Chondrocyte (in vitro differentiated cells): ENCODE measurements around the gene MTR. TPM values are rescaled to one million over a fixed set of nuclear protein-coding genes. Genes with fewer than 3 reads are reported as not detected.

Experiments used
- DNase-seq: peaks from one replicate; pipeline ENCODE4 v3.0.0; 2021; ENCODE audit warnings: mixed read lengths, low spot score
- H3K27ac Mint-ChIP-seq: one replicate; pipeline ENCODE4 v1.8.0; 2021; ENCODE audit warnings: mild to moderate bottlenecking, moderate library complexity, mixed read lengths; ENCODE audit not compliant: unreplicated experiment
- H3K27me3 Mint-ChIP-seq: 2 replicates; pipeline ENCODE4 v1.8.0; 2021; ENCODE audit warnings: low read depth, mixed read lengths
- H3K36me3 Mint-ChIP-seq: 2 replicates; pipeline ENCODE4 v1.8.0; 2021; ENCODE audit warnings: low read depth, mixed read lengths
- H3K4me1 Mint-ChIP-seq: 2 replicates; pipeline ENCODE4 v1.8.0; 2021; ENCODE audit warnings: low read depth, mild to moderate bottlenecking, mixed read lengths
- H3K4me3 Mint-ChIP-seq: one replicate; pipeline ENCODE4 v1.8.0; 2021; ENCODE audit warnings: mild to moderate bottlenecking, moderate library complexity, mixed read lengths; ENCODE audit not compliant: unreplicated experiment
- H3K9me3 Mint-ChIP-seq: 2 replicates; pipeline ENCODE4 v1.8.0; 2021; ENCODE audit warnings: low read depth, mixed read lengths
- CTCF ChIP-seq: fragments of 200-600 bp; sonication (generic); IDR thresholded peaks from 2 replicates; pipeline ENCODE4 v1.5.0; 2021; ENCODE audit warnings: antibody characterized with exemption, mild to moderate bottlenecking, moderate library complexity
- total RNA-seq: library from RNA; stranded (reverse); gene quantifications from 3 replicates; pipeline ENCODE4 v1.2.1, GENCODE V29; 2021

Gene MTR
- total RNA-seq, 1 donor from 2014 or later: 39.1 TPM

GRCh38 chr1:236794585-236795034 is 482 bp upstream of the MTR start:
- H3K9me3 Mint-ChIP-seq: no peaks in the 10 kb centered on the region
- DNase-seq: no peak
- H3K27me3 Mint-ChIP-seq: peaks cover 10% of the 10 kb centered on the region
- H3K4me3 Mint-ChIP-seq: peak overlapping the region; percentile 97
- no peaks in the 10 kb centered on the region for H3K36me3 Mint-ChIP-seq
- H3K4me1 Mint-ChIP-seq: peaks cover 25% of the 10 kb centered on the region
- peak overlapping the region; percentile 98 for H3K27ac Mint-ChIP-seq
- no peak for TF ChIP-seq CTCF

- Mint-ChIP-seq H3K9me3 (no peaks in the 10 kb centered on the region), H3K27me3 (peaks cover 5% of the 10 kb centered on the region), H3K4me1 (peaks cover 25% of the 10 kb centered on the region), H3K36me3 (no peaks in the 10 kb centered on the region), H3K27ac (peak overlapping the region; percentile 98), H3K4me3 (peak overlapping the region; percentile 97)
- TF ChIP-seq CTCF: no peak
- no peak for DNase-seq
Observed at GRCh38 chr1:236795757-236796667, 920 bp downstream of the MTR start.

GRCh38 chr1:236799001-236799400 is 3.9 kb downstream of the MTR start:
- no peak overlapping the region for H3K27ac Mint-ChIP-seq
- H3K36me3 Mint-ChIP-seq: peaks cover 2% of the 10 kb centered on the region
- H3K9me3 Mint-ChIP-seq: no peaks in the 10 kb centered on the region
- H3K4me1 Mint-ChIP-seq: peaks cover 25% of the 10 kb centered on the region
- DNase-seq: no peak
- no peak overlapping the region for H3K4me3 Mint-ChIP-seq
- H3K27me3 Mint-ChIP-seq: no peaks in the 10 kb centered on the region
- no peak for TF ChIP-seq CTCF

GRCh38 chr1:236800002-236800620 is 5.0 kb downstream of the MTR start:
- TF ChIP-seq CTCF: no peak
- DNase-seq: no peak
- H3K4me1 Mint-ChIP-seq: peaks cover 18% of the 10 kb centered on the region
- H3K27ac Mint-ChIP-seq: no peak overlapping the region
- H3K9me3 Mint-ChIP-seq: no peaks in the 10 kb centered on the region
- H3K27me3 Mint-ChIP-seq: no peaks in the 10 kb centered on the region
- peaks cover 4% of the 10 kb centered on the region for H3K36me3 Mint-ChIP-seq
- H3K4me3 Mint-ChIP-seq: no peak overlapping the region

GRCh38 chr1:236800623-236801022 is 5.5 kb downstream of the MTR start:
- Mint-ChIP-seq H3K27me3 (no peaks in the 10 kb centered on the region), H3K4me1 (peaks cover 18% of the 10 kb centered on the region), H3K9me3 (no peaks in the 10 kb centered on the region), H3K27ac (no peak overlapping the region), H3K36me3 (peaks cover 5% of the 10 kb centered on the region), H3K4me3 (no peak overlapping the region)
- no peak for TF ChIP-seq CTCF
- DNase-seq: no peak
